CD1c-positive myeloid dendritic cell (primary cell): ENCODE data around the gene PTPRM.

Experiments used
- DNase-seq: peaks from one replicate; pipeline ENCODE4 v3.0.0-alpha.2; 2016; ENCODE audit errors: extremely low spot score

The PTPRM gene

GRCh38 chr18:7855671-7856070 is 288.6 kb downstream of the PTPRM start:
- DNase-seq, result no peak

GRCh38 chr18:7856116-7856515 is 289.0 kb downstream of the PTPRM start:
- DNase-seq, result no peak

GRCh38 chr18:7856733-7857132 is 289.6 kb downstream of the PTPRM start:
- no peak for DNase-seq

DNA sequence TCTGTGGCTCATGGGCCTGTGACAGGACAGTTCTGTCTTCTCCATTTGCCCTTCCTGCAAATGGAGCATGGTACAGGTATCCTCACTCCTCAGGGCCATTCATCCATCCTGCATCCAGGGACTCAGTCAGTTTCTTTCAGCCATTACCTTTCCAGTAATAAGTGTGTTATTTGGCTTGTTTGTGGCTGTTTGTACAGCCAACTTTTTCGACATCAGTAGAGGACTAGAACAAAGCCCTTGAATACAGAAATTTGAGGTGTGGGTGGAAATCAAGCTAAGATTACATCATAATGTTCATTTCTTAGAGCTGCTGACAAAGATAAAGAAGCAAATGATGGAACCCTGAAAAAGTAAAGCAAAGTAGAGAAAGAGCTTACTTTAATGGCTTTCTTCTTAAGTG is 290.4 kb downstream of the PTPRM start:
- no peak for DNase-seq

DNA sequence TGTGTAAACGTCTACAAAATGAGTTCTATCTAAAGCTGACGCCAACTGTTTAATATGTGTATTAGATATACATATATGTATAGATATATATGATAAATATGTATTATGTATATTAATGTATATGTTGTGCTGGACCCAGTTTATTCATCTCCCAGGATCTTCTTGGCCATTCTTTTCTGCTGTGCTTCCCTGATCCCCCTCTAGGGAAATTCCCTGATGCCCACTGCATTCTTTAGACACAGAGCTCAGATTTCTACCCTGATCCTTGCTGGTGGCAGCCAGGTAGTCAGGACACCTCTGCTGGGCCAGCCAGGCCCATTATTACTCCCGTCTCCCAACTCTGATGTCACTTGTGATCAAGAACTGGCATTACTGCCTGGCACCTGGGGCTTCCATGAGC is 292.0 kb downstream of the PTPRM start:
- no peak for DNase-seq

DNA sequence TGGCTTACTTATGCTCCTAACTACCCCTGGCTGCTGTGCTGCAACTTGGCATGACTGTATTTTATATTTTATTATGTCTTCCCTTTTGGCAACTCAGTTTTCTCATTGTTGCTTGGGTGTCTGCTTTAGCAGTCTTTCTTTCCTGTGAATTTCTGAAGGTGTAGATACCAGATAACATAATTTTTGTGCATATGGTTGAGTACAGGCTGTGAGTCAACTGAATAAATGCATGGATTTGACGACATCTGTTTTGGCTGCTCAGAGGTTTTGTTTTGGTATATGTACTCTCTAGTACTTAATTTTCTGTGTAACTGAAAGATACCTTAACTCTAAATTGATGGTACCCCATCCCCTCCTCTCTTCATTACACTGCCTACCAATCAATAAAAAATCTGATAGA is 303.1 kb downstream of the PTPRM start:
- no peak for DNase-seq

DNA sequence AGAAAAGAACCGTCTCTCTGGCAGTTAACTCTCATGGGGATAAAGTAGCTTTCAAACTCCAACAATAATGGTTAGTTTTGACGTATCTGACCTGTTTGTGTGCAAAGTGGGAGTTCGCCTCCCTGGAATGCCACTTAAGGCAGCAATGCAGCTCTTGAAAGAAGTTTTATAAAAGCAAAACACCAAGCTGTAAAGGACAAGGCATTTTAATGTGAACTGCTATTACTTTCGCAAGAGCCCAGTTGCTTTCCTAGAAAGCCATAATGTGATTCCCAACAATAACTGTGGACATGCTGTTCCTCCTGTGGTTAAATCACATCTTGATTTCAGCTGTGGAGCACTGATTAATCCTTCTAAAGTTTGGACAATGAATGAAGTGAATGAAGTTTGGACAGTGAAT is 303.7 kb downstream of the PTPRM start:
- no peak for DNase-seq

- DNase-seq, result no peak
These were observed 304.7 kb downstream of the PTPRM start for GRCh38 chr18:7871560-7872456.

DNA sequence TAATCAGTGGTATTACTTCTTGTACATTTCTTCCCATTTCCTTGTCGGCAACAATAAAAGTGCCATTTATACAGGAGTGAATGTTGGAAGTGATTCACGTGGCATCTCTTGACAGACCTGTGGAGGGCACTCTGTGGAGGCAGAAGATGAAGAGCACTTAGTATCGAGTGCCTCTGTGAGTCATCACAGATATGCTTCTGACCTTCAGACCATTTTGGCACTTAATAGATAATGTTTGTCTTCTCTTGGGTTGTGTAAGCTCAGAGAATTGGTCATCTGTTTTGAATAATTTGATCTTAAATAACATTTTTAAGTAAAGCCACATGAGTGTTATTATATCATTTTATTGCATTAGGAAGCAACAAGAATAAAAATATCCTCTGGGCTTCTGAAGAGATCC is 305.5 kb downstream of the PTPRM start:
- DNase-seq, result no peak

DNA sequence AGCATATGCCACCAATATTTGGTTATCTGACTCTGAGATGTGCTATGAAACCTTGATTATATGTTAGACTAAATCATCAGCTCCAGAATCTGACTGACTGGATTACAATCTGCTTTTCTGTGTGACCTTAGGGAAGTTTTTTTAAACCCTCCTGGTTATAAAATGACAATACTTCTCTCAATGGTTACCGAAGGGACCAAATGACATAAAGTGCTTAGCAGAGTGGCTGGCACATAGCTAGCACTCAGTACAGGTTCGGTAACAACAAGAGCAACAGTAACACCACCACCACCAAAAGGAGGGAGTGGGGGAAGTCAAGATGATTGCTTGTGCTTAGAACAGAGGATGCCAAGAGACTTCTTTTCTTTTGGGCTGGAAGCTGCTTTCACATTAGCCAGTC is 306.2 kb downstream of the PTPRM start:
- no peak for DNase-seq

DNA sequence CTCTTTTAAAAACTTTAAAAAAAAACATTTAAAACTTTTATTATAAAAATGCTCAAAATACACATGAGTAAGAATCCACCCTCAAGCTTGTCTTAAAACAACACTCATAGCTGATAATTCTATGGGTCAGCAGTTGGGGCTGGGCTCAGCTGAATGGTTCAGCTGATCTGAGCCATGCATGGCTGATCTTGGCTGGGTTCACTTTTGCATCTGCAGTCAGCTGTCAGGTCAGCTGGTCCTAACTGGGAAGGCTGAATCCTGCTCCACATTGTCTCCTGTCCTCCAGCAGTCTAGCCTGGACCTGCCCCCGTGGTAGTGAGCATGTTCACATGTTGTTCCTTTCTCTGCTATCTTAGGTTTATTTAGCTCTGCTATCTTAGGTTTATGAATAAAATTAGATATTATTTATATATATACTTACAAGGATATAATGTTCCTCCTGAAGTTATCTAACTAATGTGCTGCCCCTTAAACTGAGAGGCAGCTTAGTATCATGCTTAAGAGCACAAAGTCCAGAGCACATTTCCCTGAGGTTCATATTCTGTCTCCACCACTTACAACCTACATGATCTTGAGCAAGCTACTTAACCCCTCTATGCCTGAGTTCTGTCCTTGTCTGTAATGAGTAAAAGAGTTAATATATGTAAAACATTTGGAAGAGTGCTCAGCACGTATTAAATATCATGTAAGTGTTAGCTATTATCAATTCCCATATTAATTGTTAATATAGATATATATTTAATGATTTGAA is 309.4 kb downstream of the PTPRM start:
- no peak for DNase-seq

GRCh38 chr18:7877609-7878008 is 310.5 kb downstream of the PTPRM start:
- DNase-seq, result no peak

DNA sequence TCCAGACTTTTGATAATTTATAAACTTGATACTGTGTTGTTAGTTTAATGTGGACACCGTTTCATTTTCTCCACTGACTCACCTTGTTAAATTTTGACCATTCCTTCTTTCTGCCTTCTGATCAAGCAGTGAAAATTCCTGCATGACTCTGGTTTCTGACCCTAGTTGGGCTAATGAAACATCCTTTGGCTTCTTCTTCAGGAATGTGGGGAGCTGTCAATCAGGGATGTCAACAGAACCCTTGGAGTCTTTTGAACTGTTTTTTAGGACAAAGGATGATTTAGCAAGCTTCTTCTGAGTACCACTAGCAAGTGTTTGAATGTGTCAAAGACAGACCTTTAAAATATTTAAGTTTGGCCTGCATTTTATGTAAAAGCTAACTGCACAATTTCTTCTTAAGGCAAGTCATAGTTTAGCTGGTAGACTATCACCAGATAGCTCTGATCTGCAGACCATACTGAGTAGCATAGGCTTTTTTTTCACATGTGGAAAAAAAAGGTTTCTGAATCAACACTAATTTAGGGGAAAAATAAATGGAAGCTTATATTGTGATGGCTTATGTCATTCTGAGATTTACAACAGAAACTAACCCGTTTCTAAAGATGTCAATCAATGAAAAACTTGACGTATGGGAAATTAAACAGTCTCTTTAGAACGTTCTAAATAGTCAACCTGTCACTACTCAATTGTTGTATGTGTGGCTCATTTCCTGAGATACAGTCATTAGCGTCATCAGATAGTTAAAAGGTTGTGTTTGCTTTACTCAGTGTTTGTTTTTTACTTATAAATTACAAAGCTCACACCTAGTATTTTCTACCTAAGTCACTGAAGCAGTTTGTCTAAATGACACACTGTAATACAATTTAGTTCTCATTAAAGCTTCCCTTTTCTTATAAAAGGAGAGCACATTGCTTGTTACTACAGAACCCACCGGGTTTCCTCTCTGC is 311.4 kb downstream of the PTPRM start:
- DNase-seq, result no peak

- DNase-seq, result no peak
These were observed 312.6 kb downstream of the PTPRM start for GRCh38 chr18:7879717-7880116.

DNA sequence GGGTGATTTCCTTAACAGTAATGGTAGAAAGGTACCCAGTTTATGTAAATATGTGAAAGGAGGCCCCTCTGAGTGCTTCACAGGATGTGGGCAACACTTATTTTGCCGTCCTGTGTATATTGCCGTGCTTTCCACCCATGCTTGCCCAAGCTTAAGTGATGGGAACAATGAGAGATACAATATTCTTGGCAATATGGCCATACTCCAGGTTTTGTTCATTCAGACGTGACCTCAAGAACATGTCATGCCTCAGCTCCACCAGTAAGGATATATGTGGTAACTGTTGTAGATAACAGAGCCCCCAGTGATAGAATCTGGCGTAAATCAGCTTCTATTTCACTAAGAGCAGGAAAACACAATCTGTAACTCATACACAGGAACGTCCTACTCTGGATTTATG is 318.7 kb downstream of the PTPRM start:
- DNase-seq, result no peak

DNA sequence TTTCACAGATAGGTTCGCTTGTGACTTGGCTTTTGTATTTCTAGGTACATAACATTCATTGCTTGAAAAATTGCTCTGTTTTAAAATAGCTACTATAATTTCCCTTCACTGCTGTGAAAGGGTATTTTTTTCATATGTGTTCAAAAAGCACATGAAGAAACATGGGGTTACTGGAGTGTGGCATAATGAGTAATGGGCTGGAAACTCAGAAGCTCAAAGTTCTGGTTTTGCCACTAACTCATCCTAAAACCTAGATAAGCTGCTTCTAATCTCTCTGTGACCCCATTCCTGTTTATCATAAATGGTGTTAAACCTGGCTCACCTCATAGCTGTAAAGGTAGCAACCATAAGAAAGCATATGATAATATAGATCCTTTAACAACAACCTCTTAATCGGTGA is 319.3 kb downstream of the PTPRM start:
- no peak for DNase-seq

GRCh38 chr18:7889515-7889914 is 322.4 kb downstream of the PTPRM start:
- no peak for DNase-seq

GRCh38 chr18:7890075-7890474 is 323.0 kb downstream of the PTPRM start:
- no peak for DNase-seq

- DNase-seq, result no peak
These were observed 325.4 kb downstream of the PTPRM start for GRCh38 chr18:7892556-7892955.

DNA sequence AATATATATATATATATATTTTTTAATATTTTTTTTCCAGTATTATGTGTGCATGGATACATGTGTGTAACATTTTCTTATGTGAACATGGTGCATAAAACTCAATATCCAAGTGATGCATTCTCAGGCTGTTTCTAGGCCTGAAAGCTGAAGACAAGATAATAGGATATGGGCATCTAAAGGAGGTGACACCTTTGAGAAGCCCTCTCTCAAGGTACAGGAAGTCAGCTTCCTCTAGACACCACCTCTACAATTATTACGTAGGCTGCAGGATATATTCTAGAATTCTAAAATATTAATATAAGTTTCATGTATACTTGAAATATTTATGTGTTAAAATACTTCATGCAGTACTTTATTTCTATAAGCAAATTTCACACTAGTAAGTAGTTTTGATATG is 327.5 kb downstream of the PTPRM start:
- DNase-seq, result no peak

- no peak for DNase-seq
These were observed 328.2 kb downstream of the PTPRM start for GRCh38 chr18:7895346-7895745.

GRCh38 chr18:7896161-7896560 is 329.0 kb downstream of the PTPRM start:
- no peak for DNase-seq
